Epithelial cell of proximal tubule (primary cell): ENCODE measurements around the gene GLIPR1L1. TPM values are rescaled to one million over a fixed set of nuclear protein-coding genes. Genes with fewer than 3 reads are reported as not detected.
"Not testable (repeated sequence)": the region's sequence is repeated elsewhere in the genome, so short reads cannot be mapped to it uniquely, and the experiment has no call there.

Experiments
- DNase-seq: peaks from one replicate; pipeline ENCODE4 v3.0.0-alpha.2; 2011; ENCODE audit warnings: low read depth
- H3K4me3 ChIP-seq: 2 replicates; pipeline ENCODE4 v1.5.1; 2011; ENCODE audit warnings: low read depth, mild to moderate bottlenecking, low read length
- total RNA-seq: library from RNA; depleted of rRNA; stranded (reverse); fragments of >200 nt; gene quantifications from 2 replicates; pipeline ENCODE4 v1.2.3, GENCODE V29; 2015
- TF ChIP-seq, protein P1 (sequence below): conservative IDR thresholded peaks from 2 replicates; pipeline ENCODE4 v1.5.1; 2012; ENCODE audit warnings: low read depth, mild to moderate bottlenecking, low read length

GLIPR1L1 gene
- total RNA-seq, 1 donor from 2014 or later: not detected

DNA sequence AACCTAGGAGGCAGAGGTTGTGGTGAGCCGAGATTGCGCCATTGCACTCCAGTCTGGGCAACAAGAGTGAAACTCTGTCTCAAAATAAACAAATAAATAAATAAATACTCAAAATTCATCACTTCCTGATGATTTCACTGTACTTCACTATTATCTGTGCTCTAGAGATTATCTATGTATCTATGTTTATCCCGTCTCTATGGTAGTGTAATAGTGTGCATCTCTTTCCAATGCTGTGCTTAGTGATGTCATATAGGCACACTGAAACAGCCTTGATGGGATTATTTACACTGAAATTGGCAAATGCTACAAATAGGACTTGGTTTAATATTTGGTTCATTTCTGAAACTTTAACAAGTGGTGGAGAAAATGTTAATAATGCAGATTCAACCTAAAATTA, 10.8 kb upstream of the GLIPR1L1 start:
- H3K4me3 ChIP-seq: no peak overlapping the region
- DNase-seq: no peak
- TF ChIP-seq, protein P1, sequence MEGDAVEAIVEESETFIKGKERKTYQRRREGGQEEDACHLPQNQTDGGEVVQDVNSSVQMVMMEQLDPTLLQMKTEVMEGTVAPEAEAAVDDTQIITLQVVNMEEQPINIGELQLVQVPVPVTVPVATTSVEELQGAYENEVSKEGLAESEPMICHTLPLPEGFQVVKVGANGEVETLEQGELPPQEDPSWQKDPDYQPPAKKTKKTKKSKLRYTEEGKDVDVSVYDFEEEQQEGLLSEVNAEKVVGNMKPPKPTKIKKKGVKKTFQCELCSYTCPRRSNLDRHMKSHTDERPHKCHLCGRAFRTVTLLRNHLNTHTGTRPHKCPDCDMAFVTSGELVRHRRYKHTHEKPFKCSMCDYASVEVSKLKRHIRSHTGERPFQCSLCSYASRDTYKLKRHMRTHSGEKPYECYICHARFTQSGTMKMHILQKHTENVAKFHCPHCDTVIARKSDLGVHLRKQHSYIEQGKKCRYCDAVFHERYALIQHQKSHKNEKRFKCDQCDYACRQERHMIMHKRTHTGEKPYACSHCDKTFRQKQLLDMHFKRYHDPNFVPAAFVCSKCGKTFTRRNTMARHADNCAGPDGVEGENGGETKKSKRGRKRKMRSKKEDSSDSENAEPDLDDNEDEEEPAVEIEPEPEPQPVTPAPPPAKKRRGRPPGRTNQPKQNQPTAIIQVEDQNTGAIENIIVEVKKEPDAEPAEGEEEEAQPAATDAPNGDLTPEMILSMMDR: no peak

DNA sequence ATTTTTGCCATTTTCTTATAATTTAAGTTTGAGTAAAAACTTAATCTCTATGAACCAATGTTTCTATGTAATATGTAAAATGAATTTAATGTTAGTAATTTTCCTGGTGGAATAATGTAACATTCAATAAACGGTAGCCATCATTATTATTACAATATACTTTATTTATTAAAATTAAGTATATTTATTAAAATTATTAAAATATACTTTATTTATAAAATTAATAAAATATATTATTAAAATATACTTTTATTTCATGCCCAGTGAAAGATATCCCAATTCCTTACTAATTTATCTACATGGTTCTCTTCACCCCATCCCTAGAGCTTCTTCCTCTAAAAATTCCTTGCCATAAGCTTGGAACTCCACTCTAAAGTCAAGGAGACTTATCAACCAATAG, 6.8 kb upstream of the GLIPR1L1 start:
- no peak for DNase-seq
- no peak overlapping the region for H3K4me3 ChIP-seq
- TF ChIP-seq, protein P1: no peak

DNA sequence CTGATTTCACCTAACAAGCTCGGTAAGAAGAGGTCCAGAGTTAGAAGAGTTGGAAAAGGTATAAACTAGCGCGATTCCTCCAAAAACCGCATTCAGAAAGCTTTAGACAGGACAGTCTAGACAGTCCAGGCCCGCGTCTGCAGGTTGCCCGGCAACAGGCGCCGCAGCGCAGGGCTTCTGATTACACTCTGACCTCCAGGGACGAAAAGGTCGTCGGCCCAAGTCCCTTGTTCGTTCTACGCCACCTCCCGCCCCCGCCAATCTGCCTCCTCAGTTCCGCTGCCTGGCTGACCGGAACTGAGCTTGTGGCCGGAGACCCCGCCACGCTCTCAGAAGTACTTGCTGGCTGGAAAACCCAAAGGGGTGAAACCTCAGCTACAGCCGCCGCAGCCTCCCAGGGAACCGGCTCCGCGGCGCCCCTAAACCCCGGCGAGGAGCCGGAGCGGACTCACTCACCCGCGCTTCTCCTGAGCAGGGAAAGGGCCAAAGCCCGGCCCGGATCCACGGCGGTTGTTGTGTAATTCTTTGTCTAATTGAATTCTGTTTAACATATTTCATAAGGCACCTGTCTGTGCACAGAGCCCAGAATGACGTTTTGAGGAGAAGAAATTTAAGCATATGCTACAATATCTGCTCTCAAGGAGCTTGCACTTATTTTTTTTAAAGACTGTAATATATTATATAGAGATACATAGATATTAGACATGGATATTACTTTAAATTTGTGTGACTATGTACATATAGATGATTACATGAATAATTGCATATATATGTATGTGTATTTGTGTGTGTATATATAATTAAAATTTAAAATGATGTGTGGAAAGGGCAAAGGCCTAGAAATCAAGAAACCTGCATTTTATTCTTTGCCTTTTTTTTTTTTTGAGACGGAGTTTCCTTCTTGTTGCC, 4.3 kb upstream of the GLIPR1L1 start, which contains the start of gene CAPS2:
CAPS2 (minus strand) TSS at position 407 of the 909 bp plus-strand sequence. CDS start 3,826 bp downstream, outside the sequence.
- TF ChIP-seq, protein P1: no peak
- DNase-seq: no peak
- H3K4me3 ChIP-seq: peak within 1 kb of the TSS; percentile 72

DNA sequence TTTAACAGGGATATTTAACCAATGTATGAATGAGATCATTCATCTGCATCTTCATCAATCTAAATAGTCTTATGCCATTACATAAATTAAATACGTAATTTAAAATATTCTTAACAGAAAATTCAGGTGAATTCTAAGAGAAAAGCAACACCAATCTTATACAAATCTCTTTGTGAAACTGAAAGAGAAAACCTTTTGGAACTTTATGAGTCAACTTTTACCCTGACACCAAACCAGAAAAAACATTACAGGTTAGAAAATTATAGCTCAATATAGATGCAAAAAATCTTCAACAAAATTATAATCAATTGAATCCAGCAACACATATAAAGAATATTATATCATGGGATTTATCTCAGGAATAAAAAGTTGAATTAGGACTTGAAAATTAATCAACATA, 3.4 kb downstream of the GLIPR1L1 start:
- TF ChIP-seq, protein P1: no peak
- no peak overlapping the region for H3K4me3 ChIP-seq
- DNase-seq: no peak

DNA sequence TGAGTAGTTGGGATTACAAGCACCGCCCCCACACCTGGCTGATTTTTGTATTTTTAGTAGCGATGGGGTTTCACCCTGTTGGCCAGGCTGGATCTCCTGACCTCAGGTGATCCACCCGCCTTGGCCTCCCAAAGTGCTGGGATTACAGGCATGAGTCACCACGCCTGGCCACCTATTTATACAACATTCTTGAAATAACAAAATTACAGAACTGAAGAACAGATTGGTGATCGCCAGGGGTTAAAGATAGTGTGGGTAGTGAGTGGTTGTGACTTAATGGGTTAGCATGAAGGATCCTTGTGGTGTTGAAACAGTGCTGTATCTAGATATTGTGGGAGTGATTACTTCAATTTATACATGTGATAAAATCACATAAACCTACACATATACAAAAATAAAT, 7.4 kb downstream of the GLIPR1L1 start:
- TF ChIP-seq, protein P1: no peak
- H3K4me3 ChIP-seq: no peak overlapping the region
- DNase-seq: no peak

DNA sequence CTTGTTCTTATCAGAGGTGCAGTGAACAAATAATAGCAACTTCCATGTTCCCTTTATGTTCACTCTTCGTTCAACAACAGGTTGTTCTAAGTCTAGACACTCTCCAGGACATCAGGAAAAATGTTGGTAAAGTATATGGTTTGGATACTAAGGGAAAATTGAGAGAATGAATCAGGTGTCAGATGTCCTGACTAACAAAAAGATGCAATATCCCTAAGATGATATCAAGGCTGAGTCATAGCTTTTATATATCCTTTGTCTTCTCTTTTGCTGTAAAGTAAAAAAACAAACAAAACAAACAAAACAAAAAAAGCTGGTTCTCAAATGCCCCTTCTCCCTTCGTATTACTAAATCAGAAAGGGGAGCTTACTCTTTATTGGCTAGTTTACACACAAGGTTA, 11.1 kb downstream of the GLIPR1L1 start:
- DNase-seq: no peak
- TF ChIP-seq, protein P1: no peak
- no peak overlapping the region for H3K4me3 ChIP-seq

DNA sequence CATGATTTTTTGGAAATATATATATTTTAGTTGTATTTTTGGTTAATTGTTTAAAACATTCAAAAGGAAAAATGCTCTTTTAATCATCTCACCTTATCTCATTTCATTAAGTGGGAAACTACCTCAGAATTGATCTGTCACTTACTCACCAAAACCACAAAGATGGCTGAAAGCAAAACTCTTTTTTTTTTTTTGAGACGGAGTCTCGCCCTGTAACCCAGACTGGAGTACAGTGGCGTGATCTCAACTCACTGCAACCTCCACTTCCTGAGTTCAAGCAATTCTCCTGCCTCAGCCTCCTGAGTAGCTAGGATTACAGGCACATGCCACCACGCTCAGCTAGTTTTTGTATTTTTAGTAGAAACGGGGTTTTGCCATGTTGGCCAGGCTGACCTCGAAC, 11.7 kb downstream of the GLIPR1L1 start:
- DNase-seq, H3K4me3 ChIP-seq: not testable (repeated sequence)
